ENCODE data around the gene ADAM23. TPM values are rescaled to one million over a fixed set of nuclear protein-coding genes. Genes with fewer than 3 reads are reported as not detected.

ADAM23 gene
- total RNA-seq, 2 donors from 2014 or later: under 0.01 to 0.26 TPM

GRCh38 chr2:206558492-206558891 is 115.2 kb downstream of the ADAM23 start:
- H3K4me1 ChIP-seq: no peaks in the 10 kb centered on the region
- ATAC-seq: no peak
- H3K9me3 ChIP-seq: no peaks in the 10 kb centered on the region
- H3K36me3 ChIP-seq (replicated peaks in 1 of 2; ENCODE audit: insufficient read depth in 1 of 2, low read depth in 2 of 2): no peaks in the 10 kb centered on the region
- TF ChIP-seq POLR2A (IDR thresholded peaks at IDR 0.05) (no peak), CTCF (IDR thresholded peaks at IDR 0.05) (no peak)
- no peak overlapping the region for H3K4me3 ChIP-seq
- WGBS, 2 donors: 87 to 88% methylated on average over 2 of the region's 2 CpGs
- DNase-seq: no peak
- intact Hi-C loops (cut with DNase I): no loop called here
- H3K27ac ChIP-seq: no peak overlapping the region
- no peaks in the 10 kb centered on the region for H3K27me3 ChIP-seq

GRCh38 chr2:206561962-206562361 is 118.6 kb downstream of the ADAM23 start:
- DNase-seq: no peak
- intact Hi-C loops (cut with DNase I): no loop called here
- Histone ChIP-seq H3K4me3 (no peak overlapping the region), H3K27me3 (no peaks in the 10 kb centered on the region), H3K9me3 (no peaks in the 10 kb centered on the region), H3K4me1 (no peaks in the 10 kb centered on the region), H3K27ac (no peak overlapping the region), H3K36me3 (replicated peaks in 1 of 2; ENCODE audit: insufficient read depth in 1 of 2, low read depth in 2 of 2) (no peaks in the 10 kb centered on the region)
- WGBS, 2 donors: 92 to 97% methylated on average over 1 of the region's 1 CpG
- ATAC-seq: no peak
- no peak for TF ChIP-seq CTCF (IDR thresholded peaks at IDR 0.05)
- no peak for TF ChIP-seq POLR2A (IDR thresholded peaks at IDR 0.05)

DNA sequence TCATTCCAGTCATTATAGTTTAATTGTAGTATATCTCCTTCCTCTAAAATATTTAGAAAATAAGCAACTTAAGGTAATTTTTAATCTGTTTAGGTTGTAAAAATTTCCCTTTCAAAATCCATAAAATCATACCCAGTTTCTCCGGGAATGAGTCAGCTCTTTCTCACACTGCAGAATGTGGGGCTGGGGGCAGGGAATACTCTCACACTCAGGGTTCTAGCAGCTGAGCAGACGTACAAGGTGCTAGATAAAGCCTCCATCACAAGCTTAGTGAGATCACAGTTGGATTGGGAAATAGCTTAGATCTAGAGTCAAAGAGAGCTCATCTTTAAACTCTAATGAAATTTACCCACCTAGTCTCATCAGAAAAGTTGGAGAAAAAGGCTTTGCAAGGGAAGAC is 119.0 kb downstream of the ADAM23 start:
- Histone ChIP-seq H3K4me1 (no peaks in the 10 kb centered on the region), H3K27me3 (no peaks in the 10 kb centered on the region), H3K9me3 (no peaks in the 10 kb centered on the region), H3K36me3 (replicated peaks in 1 of 2; ENCODE audit: insufficient read depth in 1 of 2, low read depth in 2 of 2) (no peaks in the 10 kb centered on the region), H3K27ac (no peak overlapping the region), H3K4me3 (no peak overlapping the region)
- no peak for DNase-seq
- ATAC-seq: no peak
- intact Hi-C loops (cut with DNase I): no loop called here
- TF ChIP-seq CTCF (IDR thresholded peaks at IDR 0.05) (no peak), POLR2A (IDR thresholded peaks at IDR 0.05) (no peak)
- WGBS, 2 donors: 65 to 69% methylated on average over 2 of the region's 2 CpGs

GRCh38 chr2:206563374-206563773 is 120.0 kb downstream of the ADAM23 start:
- no peak for DNase-seq

More at GRCh38 chr2:206563374-206563773, 120.0 kb downstream of the ADAM23 start:
- TF ChIP-seq POLR2A (IDR thresholded peaks at IDR 0.05) (no peak), CTCF (IDR thresholded peaks at IDR 0.05) (no peak)
- ATAC-seq: no peak
- Histone ChIP-seq H3K4me3 (no peak overlapping the region), H3K36me3 (replicated peaks in 1 of 2; ENCODE audit: insufficient read depth in 1 of 2, low read depth in 2 of 2) (no peaks in the 10 kb centered on the region), H3K9me3 (no peaks in the 10 kb centered on the region), H3K4me1 (no peaks in the 10 kb centered on the region), H3K27me3 (no peaks in the 10 kb centered on the region), H3K27ac (no peak overlapping the region)
- WGBS, 2 donors: 50 to 57% methylated on average over 2 of the region's 2 CpGs
- intact Hi-C loops (cut with DNase I): no loop called here

Measured in body of pancreas (tissue), 4 donors.